ENCODE data around the gene CLCN6. TPM values are rescaled to one million over a fixed set of nuclear protein-coding genes. Genes with fewer than 3 reads are reported as not detected.
"Not testable (repeated sequence)": the region's sequence is repeated elsewhere in the genome, so short reads cannot be mapped to it uniquely, and the experiment has no call there.

The CLCN6 gene
- total RNA-seq, 1 experiment from 2014 or later: 6.1 TPM

DNA sequence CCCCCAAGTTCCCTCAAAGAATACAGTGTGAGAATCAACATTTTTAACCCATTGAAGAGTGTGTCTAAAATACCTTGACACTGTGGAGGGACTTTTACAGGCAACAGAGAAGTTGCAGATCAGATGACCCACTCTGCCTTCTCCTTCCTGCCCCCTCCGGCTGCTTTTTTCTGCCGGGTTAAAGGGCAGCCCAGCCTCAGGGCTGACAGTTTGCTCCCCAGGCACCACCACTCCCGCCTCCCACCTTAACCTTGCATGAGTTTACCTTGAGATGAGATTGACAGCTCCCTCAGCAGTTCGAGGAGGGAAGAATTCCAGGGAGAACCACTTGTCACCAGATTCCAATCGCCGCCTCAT, 3.4 kb upstream of the CLCN6 start:
- ChIA-PET CTCF (no interaction called here), POLR2A (ENCODE audit: unreplicated experiment) (no interaction called here)
- DNase-seq (no peak), ATAC-seq (no peak)
- Histone ChIP-seq H3K79me2 (ENCODE audit: low read length) (peaks cover 13% of the 10 kb centered on the region), H4K20me1 (ENCODE audit: low read length) (no peaks in the 10 kb centered on the region), H3K9ac (ENCODE audit: low read length) (peak overlapping the region; percentile 11; the same call in 1 of the 2 replicates), H3K4me2 (ENCODE audit: low read length) (peak overlapping the region; percentile 78), H3K36me3 (ENCODE audit: low read depth, low read length) (no peaks in the 10 kb centered on the region), H3K4me3 (ENCODE audit: low read length) (peak overlapping the region; percentile 60), H3K27me3 (ENCODE audit: low read length) (no peaks in the 10 kb centered on the region), H3F3A (ENCODE audit: low read length, unreplicated experiment) (no peaks in the 10 kb centered on the region), H3K9me3 (ENCODE audit: low read length) (no peaks in the 10 kb centered on the region), H2AFZ (ENCODE audit: low read length) (no peak overlapping the region; the same call in 1 of the 2 replicates), H3K27ac (ENCODE audit: low read length) (no peak overlapping the region), H3K4me1 (ENCODE audit: insufficient read depth, low read length) (peaks cover 46% of the 10 kb centered on the region), H3K9me2 (replicated peaks; ENCODE audit: low read length) (no peaks in the 10 kb centered on the region)
- TF ChIP-seq EZH2 (IDR thresholded peaks at IDR 0.05; ENCODE audit: low read length, unreplicated experiment) (no peak), EZH2phosphoT487 (IDR thresholded peaks at IDR 0.05; ENCODE audit: borderline replicate concordance, low read length) (no peak)
- TF ChIP-seq, protein P1, sequence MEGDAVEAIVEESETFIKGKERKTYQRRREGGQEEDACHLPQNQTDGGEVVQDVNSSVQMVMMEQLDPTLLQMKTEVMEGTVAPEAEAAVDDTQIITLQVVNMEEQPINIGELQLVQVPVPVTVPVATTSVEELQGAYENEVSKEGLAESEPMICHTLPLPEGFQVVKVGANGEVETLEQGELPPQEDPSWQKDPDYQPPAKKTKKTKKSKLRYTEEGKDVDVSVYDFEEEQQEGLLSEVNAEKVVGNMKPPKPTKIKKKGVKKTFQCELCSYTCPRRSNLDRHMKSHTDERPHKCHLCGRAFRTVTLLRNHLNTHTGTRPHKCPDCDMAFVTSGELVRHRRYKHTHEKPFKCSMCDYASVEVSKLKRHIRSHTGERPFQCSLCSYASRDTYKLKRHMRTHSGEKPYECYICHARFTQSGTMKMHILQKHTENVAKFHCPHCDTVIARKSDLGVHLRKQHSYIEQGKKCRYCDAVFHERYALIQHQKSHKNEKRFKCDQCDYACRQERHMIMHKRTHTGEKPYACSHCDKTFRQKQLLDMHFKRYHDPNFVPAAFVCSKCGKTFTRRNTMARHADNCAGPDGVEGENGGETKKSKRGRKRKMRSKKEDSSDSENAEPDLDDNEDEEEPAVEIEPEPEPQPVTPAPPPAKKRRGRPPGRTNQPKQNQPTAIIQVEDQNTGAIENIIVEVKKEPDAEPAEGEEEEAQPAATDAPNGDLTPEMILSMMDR (conservative IDR thresholded peaks at IDR 0.05; ENCODE audit: low read depth, low read length): no peak
- no TSS peak for BruUV-seq (replicated peaks)
- intact Hi-C loops (cut with micrococcal nuclease): loop anchor here (2.0 kb wide), 1 partner anchor 18 kb away; no protein-coding TSS in a partner anchor

DNA sequence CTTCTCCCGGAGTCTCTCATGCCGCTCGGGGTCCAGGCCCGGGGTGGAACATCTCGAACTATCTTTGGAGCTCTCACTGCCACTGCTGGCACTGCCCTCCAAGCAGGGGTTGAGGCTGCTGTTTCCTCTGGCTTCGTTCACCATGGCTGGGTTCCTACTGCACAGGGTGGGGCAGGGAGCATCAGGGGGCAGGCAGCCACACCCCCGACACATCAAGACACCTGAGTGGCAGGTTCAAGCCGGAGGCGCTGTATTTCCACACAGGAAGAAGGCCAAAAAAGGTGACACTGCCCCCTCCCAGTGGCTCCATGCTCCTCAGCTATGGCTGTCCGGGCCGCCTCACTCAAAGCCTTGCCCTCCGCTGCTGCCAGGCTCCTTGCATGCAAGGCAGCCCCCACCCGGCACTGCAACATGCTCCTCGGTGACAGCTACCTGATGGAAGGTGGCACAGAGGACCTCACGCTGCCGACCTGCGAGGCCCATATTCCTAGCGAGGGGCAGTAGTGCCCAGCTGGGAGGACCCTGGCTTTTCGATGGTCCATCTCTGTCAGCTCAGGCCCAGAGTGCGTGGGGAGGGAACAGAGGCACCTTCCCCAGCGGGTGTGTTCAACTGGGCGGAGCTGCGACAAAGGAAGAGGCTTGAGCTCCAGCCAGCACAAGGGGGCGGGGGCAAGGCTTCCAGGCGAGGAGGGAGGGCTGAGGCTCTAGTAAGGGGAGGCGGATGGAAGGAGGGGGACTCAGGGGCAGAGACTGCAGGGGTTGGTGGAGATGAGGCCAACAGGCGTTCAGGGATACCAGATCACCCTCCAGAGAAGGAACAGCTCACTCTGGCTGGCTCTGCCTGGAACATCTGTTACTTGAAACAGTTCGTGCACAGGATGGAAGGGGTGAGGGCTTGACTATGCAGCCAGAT, 2.8 kb upstream of the CLCN6 start:
- Histone ChIP-seq H3K4me3 (ENCODE audit: low read length) (peak overlapping the region; percentile 60), H3F3A (ENCODE audit: low read length, unreplicated experiment) (no peaks in the 10 kb centered on the region), H4K20me1 (ENCODE audit: low read length) (no peaks in the 10 kb centered on the region), H3K4me1 (ENCODE audit: insufficient read depth, low read length) (peaks cover 50% of the 10 kb centered on the region), H3K27me3 (ENCODE audit: low read length) (no peaks in the 10 kb centered on the region), H3K27ac (ENCODE audit: low read length) (peak overlapping the region; percentile 44), H3K9me2 (replicated peaks; ENCODE audit: low read length) (no peaks in the 10 kb centered on the region), H3K79me2 (ENCODE audit: low read length) (peaks cover 18% of the 10 kb centered on the region), H3K4me2 (ENCODE audit: low read length) (peak overlapping the region; percentile 78), H3K9ac (ENCODE audit: low read length) (peak overlapping the region; percentile 11), H3K36me3 (ENCODE audit: low read depth, low read length) (no peaks in the 10 kb centered on the region), H2AFZ (ENCODE audit: low read length) (peak overlapping the region; percentile 58), H3K9me3 (ENCODE audit: low read length) (no peaks in the 10 kb centered on the region)
- ATAC-seq (peak; percentile 39), DNase-seq (peak; percentile 75)
- intact Hi-C loops (cut with micrococcal nuclease): loop anchor here (2.0 kb wide), 1 partner anchor 18 kb away; no protein-coding TSS in a partner anchor
- no peak for TF ChIP-seq EZH2phosphoT487 (IDR thresholded peaks at IDR 0.05; ENCODE audit: borderline replicate concordance, low read length)
- POLR2A ChIA-PET (ENCODE audit: unreplicated experiment): interaction anchor here (0.5 to 1.4 kb wide), 3 partner anchors 12 to 120 kb away, joined by 4 to 15 read pairs (median 5); no protein-coding TSS in a partner anchor
- CTCF ChIA-PET: interaction anchor here (0.7 to 0.8 kb wide), 2 partner anchors 84 to 163 kb away, joined by 3 read pairs; no protein-coding TSS in a partner anchor
- BruUV-seq (replicated peaks): no TSS peak

DNA sequence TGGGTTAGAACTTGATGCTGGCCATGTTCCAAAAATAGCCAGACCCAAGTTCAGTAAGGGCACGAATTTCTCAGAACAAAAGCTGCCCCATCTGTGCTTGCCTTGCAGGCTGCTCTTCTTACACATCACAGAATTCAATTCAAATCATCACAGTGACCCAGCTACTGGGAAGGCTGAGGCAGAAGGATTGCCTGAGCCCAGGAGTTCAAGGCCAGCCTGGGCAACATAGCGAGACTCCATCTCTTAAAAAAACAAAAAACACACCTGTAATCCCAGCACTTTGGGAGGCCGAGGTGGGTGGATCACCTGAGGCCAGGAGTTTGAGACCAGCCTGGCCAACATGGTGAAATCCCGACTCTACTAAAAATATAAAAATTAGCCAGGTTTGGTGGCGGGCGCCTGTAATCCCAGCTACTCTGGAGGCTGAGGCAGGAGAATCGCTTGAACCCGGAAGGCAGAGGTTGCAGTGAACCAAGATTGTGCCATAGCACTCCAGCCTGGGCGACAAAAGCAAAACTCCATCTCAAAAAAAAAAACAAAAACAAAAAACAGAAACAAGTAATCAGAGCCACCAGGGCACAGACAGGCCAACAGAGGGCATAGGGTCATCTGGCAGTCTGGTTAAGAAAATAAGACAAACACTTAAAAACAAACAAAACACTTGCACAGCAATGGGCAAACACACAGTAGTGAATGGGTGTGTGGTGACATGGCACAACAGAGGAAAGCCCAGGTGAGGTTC, 1.9 kb upstream of the CLCN6 start:
- Histone ChIP-seq H3K27ac (ENCODE audit: low read length) (peak overlapping the region; percentile 91; the same call in 1 of the 2 replicates), H3K4me3 (ENCODE audit: low read length) (peak overlapping the region; percentile 60), H3K4me2 (ENCODE audit: low read length) (peak overlapping the region; percentile 89), H3K79me2 (ENCODE audit: low read length) (peaks cover 22% of the 10 kb centered on the region), H3K4me1 (ENCODE audit: insufficient read depth, low read length) (peaks cover 50% of the 10 kb centered on the region), H2AFZ (ENCODE audit: low read length) (peak overlapping the region; percentile 58; the same call in 1 of the 2 replicates)
- not testable (repeated sequence) for H3K9me2 ChIP-seq (replicated peaks; ENCODE audit: low read length); H3F3A ChIP-seq (ENCODE audit: low read length, unreplicated experiment); BruUV-seq (replicated peaks); DNase-seq; H3K36me3 ChIP-seq (ENCODE audit: low read depth, low read length); H3K27me3 ChIP-seq (ENCODE audit: low read length); H3K9ac ChIP-seq (ENCODE audit: low read length); H3K9me3 ChIP-seq (ENCODE audit: low read length); H4K20me1 ChIP-seq (ENCODE audit: low read length); ATAC-seq
- ChIA-PET CTCF (interaction anchor here (0.8 kb wide), 1 partner anchor 162 kb away, joined by 3 read pairs; no protein-coding TSS in a partner anchor), POLR2A (ENCODE audit: unreplicated experiment) (interaction anchor here (0.5 to 1.4 kb wide), 2 partner anchors 13 to 97 kb away, joined by 4 to 15 read pairs; no protein-coding TSS in a partner anchor)
- intact Hi-C loops (cut with micrococcal nuclease): loop anchor here (2.0 kb wide), 1 partner anchor 17 kb away; no protein-coding TSS in a partner anchor

Measured in PC-3 (cell line).